ENCODE results near the gene HBG2. TPM values are rescaled to one million over a fixed set of nuclear protein-coding genes. Genes with fewer than 3 reads are reported as not detected.
A peak's percentile ranks its signal among the peaks of the same experiment; 100 is the strongest.
"Not testable (repeated sequence)": the region's sequence is repeated elsewhere in the genome, so short reads cannot be mapped to it uniquely, and the experiment has no call there.

The HBG2 gene
- total and polyA plus RNA-seq, 9 of the 15 experiments (the other 6 are each of a cell fraction or from before 2014, with no cell fraction given): 1,626 to 58,619 (median 10,515) TPM

DNA sequence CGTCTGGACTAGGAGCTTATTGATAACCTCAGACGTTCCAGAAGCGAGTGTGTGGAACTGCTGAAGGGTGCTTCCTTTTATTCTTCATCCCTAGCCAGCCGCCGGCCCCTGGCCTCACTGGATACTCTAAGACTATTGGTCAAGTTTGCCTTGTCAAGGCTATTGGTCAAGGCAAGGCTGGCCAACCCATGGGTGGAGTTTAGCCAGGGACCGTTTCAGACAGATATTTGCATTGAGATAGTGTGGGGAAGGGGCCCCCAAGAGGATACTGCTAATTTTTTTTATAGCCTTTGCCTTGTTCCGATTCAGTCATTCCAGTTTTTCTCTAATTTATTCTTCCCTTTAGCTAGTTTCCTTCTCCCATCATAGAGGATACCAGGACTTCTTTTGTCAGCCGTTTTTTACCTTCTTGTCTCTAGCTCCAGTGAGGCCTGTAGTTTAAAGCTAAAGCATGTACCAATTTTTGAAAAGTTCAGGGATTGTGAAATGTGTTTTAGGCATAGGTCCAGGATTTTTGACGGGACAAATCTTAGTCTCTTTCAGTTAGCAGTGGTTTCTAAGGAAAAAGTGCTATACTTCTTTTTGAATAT lies 4.7 kb downstream of the HBG2 start, which contains the start of gene HBG1 (continued):
- TF ChIP-seq, protein P1, sequence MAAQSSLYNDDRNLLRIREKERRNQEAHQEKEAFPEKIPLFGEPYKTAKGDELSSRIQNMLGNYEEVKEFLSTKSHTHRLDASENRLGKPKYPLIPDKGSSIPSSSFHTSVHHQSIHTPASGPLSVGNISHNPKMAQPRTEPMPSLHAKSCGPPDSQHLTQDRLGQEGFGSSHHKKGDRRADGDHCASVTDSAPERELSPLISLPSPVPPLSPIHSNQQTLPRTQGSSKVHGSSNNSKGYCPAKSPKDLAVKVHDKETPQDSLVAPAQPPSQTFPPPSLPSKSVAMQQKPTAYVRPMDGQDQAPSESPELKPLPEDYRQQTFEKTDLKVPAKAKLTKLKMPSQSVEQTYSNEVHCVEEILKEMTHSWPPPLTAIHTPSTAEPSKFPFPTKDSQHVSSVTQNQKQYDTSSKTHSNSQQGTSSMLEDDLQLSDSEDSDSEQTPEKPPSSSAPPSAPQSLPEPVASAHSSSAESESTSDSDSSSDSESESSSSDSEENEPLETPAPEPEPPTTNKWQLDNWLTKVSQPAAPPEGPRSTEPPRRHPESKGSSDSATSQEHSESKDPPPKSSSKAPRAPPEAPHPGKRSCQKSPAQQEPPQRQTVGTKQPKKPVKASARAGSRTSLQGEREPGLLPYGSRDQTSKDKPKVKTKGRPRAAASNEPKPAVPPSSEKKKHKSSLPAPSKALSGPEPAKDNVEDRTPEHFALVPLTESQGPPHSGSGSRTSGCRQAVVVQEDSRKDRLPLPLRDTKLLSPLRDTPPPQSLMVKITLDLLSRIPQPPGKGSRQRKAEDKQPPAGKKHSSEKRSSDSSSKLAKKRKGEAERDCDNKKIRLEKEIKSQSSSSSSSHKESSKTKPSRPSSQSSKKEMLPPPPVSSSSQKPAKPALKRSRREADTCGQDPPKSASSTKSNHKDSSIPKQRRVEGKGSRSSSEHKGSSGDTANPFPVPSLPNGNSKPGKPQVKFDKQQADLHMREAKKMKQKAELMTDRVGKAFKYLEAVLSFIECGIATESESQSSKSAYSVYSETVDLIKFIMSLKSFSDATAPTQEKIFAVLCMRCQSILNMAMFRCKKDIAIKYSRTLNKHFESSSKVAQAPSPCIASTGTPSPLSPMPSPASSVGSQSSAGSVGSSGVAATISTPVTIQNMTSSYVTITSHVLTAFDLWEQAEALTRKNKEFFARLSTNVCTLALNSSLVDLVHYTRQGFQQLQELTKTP (IDR thresholded peaks at IDR 0.05; ENCODE audit: low read depth in 1 of 2, partially characterized antibody in 2 of 2): peak; percentile 25 to 35
- TF ChIP-seq CC2D1A (IDR thresholded peaks at IDR 0.05): peak; percentile 58; the same call in 1 of the 2 replicates
- TF ChIP-seq FOXA3 (CRISPR knock-in tag; conservative IDR thresholded peaks at IDR 0.05 in 1 of 2, IDR thresholded peaks at IDR 0.05 in 1 of 2): peak in 1 of 2 experiments; percentile 32; a peak in 1 of 4 replicates
- peak; percentile 54; the same call in 1 of the 2 replicates for TF ChIP-seq SUPT5H (IDR thresholded peaks at IDR 0.05)
- TF ChIP-seq CEBPB (tag; IDR thresholded peaks at IDR 0.05): peak; percentile 94
- TF ChIP-seq SMARCC2 (IDR thresholded peaks at IDR 0.05; ENCODE audit: low read depth): 0 out of 2 replicates have a peak, but pooled peaks have one; percentile 23
- TF ChIP-seq ELF4 (CRISPR knock-in tag; IDR thresholded peaks at IDR 0.05): peak; percentile 49; the same call in 1 of the 2 replicates
- 0 out of 2 replicates have a peak, but pooled peaks have one; percentile 22 for TF ChIP-seq ZEB2 (IDR thresholded peaks at IDR 0.05)
- TF ChIP-seq, protein P2, sequence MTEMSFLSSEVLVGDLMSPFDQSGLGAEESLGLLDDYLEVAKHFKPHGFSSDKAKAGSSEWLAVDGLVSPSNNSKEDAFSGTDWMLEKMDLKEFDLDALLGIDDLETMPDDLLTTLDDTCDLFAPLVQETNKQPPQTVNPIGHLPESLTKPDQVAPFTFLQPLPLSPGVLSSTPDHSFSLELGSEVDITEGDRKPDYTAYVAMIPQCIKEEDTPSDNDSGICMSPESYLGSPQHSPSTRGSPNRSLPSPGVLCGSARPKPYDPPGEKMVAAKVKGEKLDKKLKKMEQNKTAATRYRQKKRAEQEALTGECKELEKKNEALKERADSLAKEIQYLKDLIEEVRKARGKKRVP (CRISPR knock-in tag; IDR thresholded peaks at IDR 0.05): 0 out of 2 replicates have a peak, but pooled peaks have one; percentile 4
- TF ChIP-seq SOX6 (IDR thresholded peaks at IDR 0.05): peak; percentile 36; the same call in 1 of the 2 replicates
- peak; percentile 53; the same call in 1 of the 2 replicates for TF ChIP-seq ZNF436 (CRISPR knock-in tag; IDR thresholded peaks at IDR 0.05)
- peak; percentile 62; the same call in 1 of the 2 replicates for TF ChIP-seq SMARCA4 (IDR thresholded peaks at IDR 0.05)
- TF ChIP-seq NFIC (IDR thresholded peaks at IDR 0.05): peak; percentile 78
- TF ChIP-seq POLR2B (IDR thresholded peaks at IDR 0.05; ENCODE audit: low read depth, partially characterized antibody): peak; percentile 47
- TF ChIP-seq CEBPG (CRISPR knock-in tag; IDR thresholded peaks at IDR 0.05): not testable (repeated sequence)
- peak in 1 of 2 experiments; percentile 54; a peak in 3 of 4 replicates for TF ChIP-seq CEBPG (tag; conservative IDR thresholded peaks at IDR 0.05 in 1 of 2, IDR thresholded peaks at IDR 0.05 in 1 of 2)
